Gastrocnemius medialis (tissue), 4 donors: ENCODE measurements around the gene SSBP3. TPM values are rescaled to one million over a fixed set of nuclear protein-coding genes. Genes with fewer than 3 reads are reported as not detected.

Source experiments
- ATAC-seq, 2 donors: fragments of 150-250 bp; one replicate each; pipeline ENCODE4 v1.9.1; 2016
- DNase-seq, 2 donors: peaks; one replicate each; pipeline ENCODE4 v3.0.0-alpha.2; 2019
- H3K27ac ChIP-seq, 4 donors: fragments of 200-600 bp; sonication (generic); 1 replicate in 1 of 4; 2 replicates in 3 of 4; pipeline ENCODE4 v1.5.1; 2016 to 2018; ENCODE audit warnings: mild to moderate bottlenecking in 2 of 4, moderate library complexity in 1 of 4
- H3K27me3 ChIP-seq, 3 donors: fragments of 200-600 bp; sonication (generic) in 2 of 3; 1 replicate in 1 of 3; 2 replicates in 2 of 3; pipeline versions ENCODE4 v1.5.1 to v1.6.0; 2016 to 2019; ENCODE audit warnings: mild to moderate bottlenecking in 1 of 3, moderate library complexity in 1 of 3
- H3K36me3 ChIP-seq, 2 donors: fragments of 200-600 bp; sonication (generic) in 1 of 2; one replicate each; pipeline ENCODE4 v1.5.1; 2017 to 2018
- H3K4me1 ChIP-seq, 2 donors: fragments of 200-600 bp; sonication (generic) in 1 of 2; one replicate each; pipeline ENCODE4 v1.5.1; 2016 to 2017; ENCODE audit warnings: mild to moderate bottlenecking in 2 of 2
- H3K4me3 ChIP-seq, 4 donors: fragments of 200-600 bp; sonication (generic) in 3 of 4; 1 replicate in 1 of 4; 2 replicates in 3 of 4; pipeline ENCODE4 v1.5.1; 2016 to 2019; ENCODE audit warnings: mild to moderate bottlenecking in 2 of 4
- H3K9me3 ChIP-seq, 3 donors: fragments of 200-600 bp; sonication (generic) in 2 of 3; 1 replicate in 1 of 3; 2 replicates in 2 of 3; pipeline ENCODE4 v1.5.1; 2016 to 2019
- POLR2A ChIP-seq, 2 donors: fragments of 450-650 bp; IDR thresholded peaks; one replicate each; pipeline ENCODE4 v1.6.1; 2017; ENCODE audit warnings: antibody characterized with exemption in 2 of 2, mild to moderate bottlenecking in 2 of 2, moderate library complexity in 2 of 2
- in situ Hi-C, 4 donors: fragments of 200-750 bp; cut with MboI; loops; one replicate each; pipeline versions ENCODE4 v1.15.0 to v1.8.0; 2017; ENCODE audit warnings: low sequenced_read_pairs in 4 of 4
- intact Hi-C: fragments of 100-400 bp; cut with DNase I; formaldehyde crosslinking; loops from one replicate; pipeline ENCODE4 v1.15.1; 2023; ENCODE audit warnings: low total_unique reads
- total RNA-seq, 4 donors: library from RNA; depleted of rRNA; stranded (reverse); fragments of >200 nt; gene quantifications; one replicate each; pipeline versions ENCODE4 v1.1.0 to v1.2.3, GENCODE V29; 2016
- TF ChIP-seq, protein P1 (sequence below), 5 experiments: fragments of 450-650 bp in 3 of 5; fragments of 200-600 bp in 2 of 5; sonication (generic) in 2 of 5; IDR thresholded peaks in 4 of 5; conservative IDR thresholded peaks in 1 of 5; 1 replicate in 4 of 5; 2 replicates in 1 of 5; pipeline ENCODE4 v1.5.1; 2016 to 2019; ENCODE audit warnings: antibody characterized with exemption in 5 of 5, mild to moderate bottlenecking in 3 of 5, moderate library complexity in 3 of 5

SSBP3 gene
- total RNA-seq, 4 donors from 2014 or later: 3.6 to 21.0 (median 14.9) TPM

DNA sequence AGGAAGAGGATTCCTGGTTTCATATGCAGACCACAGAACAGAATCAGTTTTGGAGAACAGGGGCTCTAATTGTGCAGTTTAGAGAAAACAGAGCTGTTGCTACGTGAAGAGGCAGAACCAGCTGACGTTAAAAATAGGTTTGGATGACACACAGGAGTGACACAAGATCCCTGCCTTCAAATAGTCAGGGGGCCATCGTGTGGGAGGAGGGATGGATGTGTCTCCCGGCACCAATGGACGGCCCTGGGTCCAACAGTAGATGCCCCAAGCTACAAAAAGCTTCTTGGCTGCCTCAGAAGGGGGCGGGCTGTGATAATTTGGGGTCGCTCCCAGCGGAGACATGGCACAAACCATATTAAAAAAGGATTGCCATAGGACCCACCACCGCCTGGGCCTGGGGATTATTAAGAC is 118.4 kb downstream of the SSBP3 start:
- Histone ChIP-seq H3K4me1 (peaks cover 69 to 92% of the 10 kb centered on the region in 2 donors), H3K27ac (peak overlapping the region; percentile 88 to 94 (median 92)), H3K9me3 (no peaks in the 10 kb centered on the region), H3K36me3 (no peaks in the 10 kb centered on the region), H3K27me3 (no peaks in the 10 kb centered on the region), H3K4me3 (peak overlapping the region; percentile 6 to 29 (median 18))
- intact Hi-C loops (loop anchor here (2.0 kb wide), 1 partner anchor 47 kb away; no protein-coding TSS in a partner anchor), in situ Hi-C loops (loop anchor here in 2 of 4 donors (5.0 to 10.0 kb wide), 2 partner anchors 117 to 119 kb away; partner anchors contain the start of gene SSBP3 (in 2 of the 2))
- DNase-seq: peak; percentile 47 to 71
- TF ChIP-seq, protein P1, sequence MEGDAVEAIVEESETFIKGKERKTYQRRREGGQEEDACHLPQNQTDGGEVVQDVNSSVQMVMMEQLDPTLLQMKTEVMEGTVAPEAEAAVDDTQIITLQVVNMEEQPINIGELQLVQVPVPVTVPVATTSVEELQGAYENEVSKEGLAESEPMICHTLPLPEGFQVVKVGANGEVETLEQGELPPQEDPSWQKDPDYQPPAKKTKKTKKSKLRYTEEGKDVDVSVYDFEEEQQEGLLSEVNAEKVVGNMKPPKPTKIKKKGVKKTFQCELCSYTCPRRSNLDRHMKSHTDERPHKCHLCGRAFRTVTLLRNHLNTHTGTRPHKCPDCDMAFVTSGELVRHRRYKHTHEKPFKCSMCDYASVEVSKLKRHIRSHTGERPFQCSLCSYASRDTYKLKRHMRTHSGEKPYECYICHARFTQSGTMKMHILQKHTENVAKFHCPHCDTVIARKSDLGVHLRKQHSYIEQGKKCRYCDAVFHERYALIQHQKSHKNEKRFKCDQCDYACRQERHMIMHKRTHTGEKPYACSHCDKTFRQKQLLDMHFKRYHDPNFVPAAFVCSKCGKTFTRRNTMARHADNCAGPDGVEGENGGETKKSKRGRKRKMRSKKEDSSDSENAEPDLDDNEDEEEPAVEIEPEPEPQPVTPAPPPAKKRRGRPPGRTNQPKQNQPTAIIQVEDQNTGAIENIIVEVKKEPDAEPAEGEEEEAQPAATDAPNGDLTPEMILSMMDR (IDR thresholded peaks at IDR 0.05 in 4 of 5, conservative IDR thresholded peaks at IDR 0.05 in 1 of 5): no peak
- TF ChIP-seq POLR2A (IDR thresholded peaks at IDR 0.05): peak; percentile 57 to 61
- ATAC-seq: peak; percentile 84 to 87

DNA sequence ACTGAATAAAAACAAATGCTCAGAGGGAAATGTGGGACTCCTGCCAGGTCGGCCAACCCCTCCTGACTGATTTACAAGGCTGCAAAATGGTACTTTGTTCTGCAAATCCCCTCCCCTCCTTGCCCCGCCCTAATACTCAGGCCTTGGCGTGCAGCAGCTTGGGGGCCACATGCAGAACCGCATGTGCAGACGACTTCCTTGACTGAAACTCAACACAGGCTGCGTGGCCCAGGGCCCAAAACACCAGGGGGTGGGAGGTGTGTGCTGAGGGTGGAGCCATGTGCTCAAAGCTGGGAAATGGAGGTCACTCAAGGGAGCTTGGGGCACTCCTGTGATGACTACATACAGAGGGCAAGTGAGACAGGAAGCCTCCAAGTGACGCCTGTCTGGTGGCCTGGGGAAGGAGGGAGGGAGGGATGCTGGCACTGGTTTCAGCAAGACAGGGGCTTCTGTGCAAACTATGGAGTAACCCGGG is 119.0 kb downstream of the SSBP3 start:
- Histone ChIP-seq H3K36me3 (no peaks in the 10 kb centered on the region), H3K4me3 (peak overlapping the region; percentile 6 to 29 (median 18)), H3K27me3 (no peaks in the 10 kb centered on the region), H3K9me3 (no peaks in the 10 kb centered on the region), H3K4me1 (peaks cover 67 to 92% of the 10 kb centered on the region in 2 donors), H3K27ac (peak overlapping the region; percentile 88 to 94 (median 92))
- intact Hi-C loops: no loop called here
- DNase-seq: peak; percentile 58 to 88
- TF ChIP-seq, protein P1 (IDR thresholded peaks at IDR 0.05 in 4 of 5, conservative IDR thresholded peaks at IDR 0.05 in 1 of 5): no peak
- no peak for TF ChIP-seq POLR2A (IDR thresholded peaks at IDR 0.05)
- in situ Hi-C loops: loop anchor here in 2 of 4 donors (5.0 to 10.0 kb wide), 2 partner anchors 118 to 120 kb away; partner anchors contain the start of gene SSBP3 (in 2 of the 2)
- peak; percentile 73 to 82 for ATAC-seq

DNA sequence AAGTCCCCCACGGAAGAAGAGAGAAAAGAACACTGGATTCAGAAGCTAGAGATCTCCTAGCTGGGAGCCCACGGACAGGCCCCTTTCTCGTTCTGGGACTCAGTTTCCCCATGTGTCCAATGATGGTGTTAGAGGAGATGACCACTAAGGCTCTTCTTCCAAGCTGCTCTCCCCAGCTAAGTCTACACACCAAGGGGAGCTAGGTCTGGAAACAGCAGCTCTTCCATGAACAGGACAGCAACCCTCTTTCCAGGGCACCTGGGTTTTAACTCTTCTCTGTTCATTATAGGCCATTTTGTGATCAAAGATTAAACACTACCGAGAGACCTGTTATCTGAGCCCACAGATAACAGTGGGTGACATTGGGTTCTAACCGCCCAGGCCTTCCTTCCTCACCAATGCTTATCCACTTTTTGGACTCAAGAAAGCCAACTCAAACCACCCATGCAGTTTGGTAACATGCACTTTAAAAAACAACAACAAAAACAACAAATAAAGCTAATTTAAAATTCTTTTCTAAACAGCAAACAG is 120.3 kb downstream of the SSBP3 start:
- H3K9me3 ChIP-seq: no peaks in the 10 kb centered on the region
- H3K27ac ChIP-seq: peak overlapping the region; percentile 88 to 94 (median 92)
- peaks cover 61 to 89% of the 10 kb centered on the region in 2 donors for H3K4me1 ChIP-seq
- H3K36me3 ChIP-seq: no peaks in the 10 kb centered on the region
- no peak for DNase-seq
- no peaks in the 10 kb centered on the region for H3K27me3 ChIP-seq
- TF ChIP-seq, protein P1 (IDR thresholded peaks at IDR 0.05 in 4 of 5, conservative IDR thresholded peaks at IDR 0.05 in 1 of 5): no peak
- intact Hi-C loops: no loop called here
- H3K4me3 ChIP-seq: no peak overlapping the region
- no peak for ATAC-seq
- in situ Hi-C loops: loop anchor here in 2 of 4 donors (5.0 to 10.0 kb wide), 2 partner anchors 119 to 121 kb away; partner anchors contain the start of gene SSBP3 (in 2 of the 2)

DNA sequence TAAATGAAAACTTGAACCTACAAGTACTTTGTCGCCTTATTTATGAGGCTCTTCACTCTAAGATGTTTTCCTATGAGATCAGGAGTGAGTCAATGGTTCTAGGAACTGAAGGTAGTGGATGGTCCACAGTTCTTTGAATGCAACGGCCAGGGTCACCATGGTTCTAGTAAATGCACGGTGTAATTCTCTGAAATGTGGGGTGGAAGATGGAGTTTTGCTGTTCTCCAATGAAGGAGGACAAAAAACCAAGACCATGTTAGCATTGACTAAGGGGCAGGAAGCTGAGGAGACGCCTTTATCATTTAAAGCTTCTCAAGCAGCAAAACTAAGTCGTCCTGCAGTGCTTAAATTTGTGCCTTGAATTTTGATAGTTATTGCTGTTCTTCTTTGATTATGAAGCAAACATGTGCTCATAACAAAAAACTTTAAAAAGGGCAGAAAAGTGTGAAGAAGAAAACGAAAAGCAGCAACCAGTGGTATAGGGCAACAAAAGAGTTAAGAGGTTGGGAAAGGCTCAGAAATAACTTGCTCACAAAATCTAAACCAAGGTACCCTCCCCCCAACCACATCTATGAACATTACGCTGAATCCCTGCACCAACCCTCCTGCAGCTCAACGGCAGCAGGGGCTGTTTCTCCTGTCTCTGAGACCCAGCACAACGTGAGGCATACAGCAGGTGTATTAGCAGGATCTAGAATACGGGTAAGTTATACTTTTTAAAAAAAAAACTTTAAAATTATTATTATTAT is 121.2 kb downstream of the SSBP3 start:
- Histone ChIP-seq H3K9me3 (no peaks in the 10 kb centered on the region), H3K4me1 (peaks cover 53 to 79% of the 10 kb centered on the region in 2 donors), H3K4me3 (no peak overlapping the region), H3K36me3 (peaks cover 0 to 5% of the 10 kb centered on the region in 2 donors), H3K27me3 (no peaks in the 10 kb centered on the region), H3K27ac (peak overlapping the region in 2 of 4 donors; percentile 91 to 92)
- ATAC-seq (no peak), DNase-seq (no peak)
- in situ Hi-C loops: loop anchor here in 2 of 4 donors (5.0 to 10.0 kb wide), 2 partner anchors 120 to 122 kb away; partner anchors contain the start of gene SSBP3 (in 2 of the 2)
- TF ChIP-seq, protein P1 (IDR thresholded peaks at IDR 0.05 in 4 of 5, conservative IDR thresholded peaks at IDR 0.05 in 1 of 5): no peak
- TF ChIP-seq POLR2A (IDR thresholded peaks at IDR 0.05): no peak
- intact Hi-C loops: no loop called here
